RWPE1 (cell line): Measurements from ENCODE around the gene TSGA10.
A peak's percentile ranks its signal among the peaks of the same experiment; 100 is the strongest.
"Not testable (repeated sequence)": the region's sequence is repeated elsewhere in the genome, so short reads cannot be mapped to it uniquely, and the experiment has no call there.

Experiments
- CTCF ChIA-PET: fragments of 350-600 bp; sonication (Branson Sonifier 250); formaldehyde crosslinking; extraction: SDS; loops from one replicate; lab custom pipeline; 2021; lab: Yijun Ruan, JAX
- POLR2A ChIA-PET: fragments of 400-600 bp; formaldehyde crosslinking; extraction: SDS; loops from one replicate; lab custom pipeline; 2020; ENCODE audit warnings: antibody characterized with exemption; ENCODE audit not compliant: low non-redundant PET; lab: Yijun Ruan, JAX
- DNase-seq: peaks from one replicate; pipeline ENCODE4 v3.0.0; 2012; ENCODE audit warnings: low spot score
- H3K27ac ChIP-seq: fragments of 450-650 bp; 2 replicates; pipeline ENCODE4 v1.5.1; 2017
- TF ChIP-seq, protein P1 (sequence below): fragments of 450-650 bp; conservative IDR thresholded peaks from 2 replicates; pipeline ENCODE4 v1.5.1; 2017; ENCODE audit warnings: low read depth, mild to moderate bottlenecking

Gene TSGA10, protein sequence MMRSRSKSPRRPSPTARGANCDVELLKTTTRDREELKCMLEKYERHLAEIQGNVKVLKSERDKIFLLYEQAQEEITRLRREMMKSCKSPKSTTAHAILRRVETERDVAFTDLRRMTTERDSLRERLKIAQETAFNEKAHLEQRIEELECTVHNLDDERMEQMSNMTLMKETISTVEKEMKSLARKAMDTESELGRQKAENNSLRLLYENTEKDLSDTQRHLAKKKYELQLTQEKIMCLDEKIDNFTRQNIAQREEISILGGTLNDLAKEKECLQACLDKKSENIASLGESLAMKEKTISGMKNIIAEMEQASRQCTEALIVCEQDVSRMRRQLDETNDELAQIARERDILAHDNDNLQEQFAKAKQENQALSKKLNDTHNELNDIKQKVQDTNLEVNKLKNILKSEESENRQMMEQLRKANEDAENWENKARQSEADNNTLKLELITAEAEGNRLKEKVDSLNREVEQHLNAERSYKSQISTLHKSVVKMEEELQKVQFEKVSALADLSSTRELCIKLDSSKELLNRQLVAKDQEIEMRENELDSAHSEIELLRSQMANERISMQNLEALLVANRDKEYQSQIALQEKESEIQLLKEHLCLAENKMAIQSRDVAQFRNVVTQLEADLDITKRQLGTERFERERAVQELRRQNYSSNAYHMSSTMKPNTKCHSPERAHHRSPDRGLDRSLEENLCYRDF

DNA sequence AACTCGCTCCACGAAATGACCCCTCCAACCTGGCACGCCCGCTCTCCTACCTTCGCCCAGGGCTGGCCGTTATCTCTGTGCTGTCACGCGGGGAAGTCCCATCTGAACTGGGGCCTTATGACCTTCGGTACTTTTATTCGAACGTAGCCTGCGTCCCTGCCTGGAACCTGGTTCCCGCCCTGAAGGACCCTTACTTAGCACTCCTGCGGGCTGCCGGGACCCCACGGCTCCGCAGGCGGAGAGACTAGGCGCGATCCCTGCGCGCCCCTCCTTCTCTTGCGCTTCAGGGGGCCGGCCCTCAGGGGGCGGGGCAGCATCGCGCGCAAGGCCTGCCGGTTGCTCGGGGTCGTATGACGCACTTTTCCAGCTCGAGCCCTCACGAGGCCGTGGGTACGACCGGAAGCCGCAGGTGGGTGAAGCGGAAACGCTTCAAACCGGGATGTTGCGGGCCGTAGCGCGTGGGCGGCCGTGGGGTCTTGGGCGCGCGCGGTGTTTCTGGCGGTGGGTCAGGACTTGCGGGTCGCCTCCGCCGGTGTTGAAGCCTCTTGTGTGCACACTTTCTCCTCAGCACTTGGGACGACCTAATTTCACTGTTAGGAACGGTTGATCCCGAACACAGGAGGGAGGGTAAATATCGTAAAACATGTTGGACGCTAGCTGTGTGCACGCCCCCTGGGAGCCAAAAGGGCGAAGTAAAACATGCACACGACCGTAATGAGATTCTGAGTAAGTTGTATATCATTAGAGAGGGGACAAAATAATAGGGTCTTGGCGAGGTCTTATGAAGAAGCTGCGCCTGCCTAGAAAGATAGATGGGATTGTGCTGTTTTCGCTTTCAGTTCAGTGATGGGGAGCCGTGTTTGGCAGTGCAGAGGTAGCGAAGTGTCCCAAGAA, at the start of gene TSGA10, which contains the start of gene LIPT1:
TSGA10 (minus strand) TSS at position 300 of the 894 bp plus-strand sequence. CDS start 45,503 bp downstream, outside the sequence.
LIPT1 (plus strand) TSS at position 325 of the 894 bp plus-strand sequence. CDS start 6,991 bp downstream, outside the sequence.
- POLR2A ChIA-PET, result interaction anchor here (0.8 kb wide), 1 partner anchor 8 kb away, joined by 4 read pairs; no protein-coding TSS in a partner anchor
- peak; percentile 94 for DNase-seq
- H3K27ac ChIP-seq, result peak within 1 kb of the TSS; percentile 83
- TF ChIP-seq, protein P1, sequence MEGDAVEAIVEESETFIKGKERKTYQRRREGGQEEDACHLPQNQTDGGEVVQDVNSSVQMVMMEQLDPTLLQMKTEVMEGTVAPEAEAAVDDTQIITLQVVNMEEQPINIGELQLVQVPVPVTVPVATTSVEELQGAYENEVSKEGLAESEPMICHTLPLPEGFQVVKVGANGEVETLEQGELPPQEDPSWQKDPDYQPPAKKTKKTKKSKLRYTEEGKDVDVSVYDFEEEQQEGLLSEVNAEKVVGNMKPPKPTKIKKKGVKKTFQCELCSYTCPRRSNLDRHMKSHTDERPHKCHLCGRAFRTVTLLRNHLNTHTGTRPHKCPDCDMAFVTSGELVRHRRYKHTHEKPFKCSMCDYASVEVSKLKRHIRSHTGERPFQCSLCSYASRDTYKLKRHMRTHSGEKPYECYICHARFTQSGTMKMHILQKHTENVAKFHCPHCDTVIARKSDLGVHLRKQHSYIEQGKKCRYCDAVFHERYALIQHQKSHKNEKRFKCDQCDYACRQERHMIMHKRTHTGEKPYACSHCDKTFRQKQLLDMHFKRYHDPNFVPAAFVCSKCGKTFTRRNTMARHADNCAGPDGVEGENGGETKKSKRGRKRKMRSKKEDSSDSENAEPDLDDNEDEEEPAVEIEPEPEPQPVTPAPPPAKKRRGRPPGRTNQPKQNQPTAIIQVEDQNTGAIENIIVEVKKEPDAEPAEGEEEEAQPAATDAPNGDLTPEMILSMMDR, result no peak
- CTCF ChIA-PET, result interaction anchor here (0.6 to 2.6 kb wide), 5 partner anchors 14 to 219 kb away, joined by 3 to 11 read pairs (median 3); partner anchors contain the start of gene CRACDL

DNA sequence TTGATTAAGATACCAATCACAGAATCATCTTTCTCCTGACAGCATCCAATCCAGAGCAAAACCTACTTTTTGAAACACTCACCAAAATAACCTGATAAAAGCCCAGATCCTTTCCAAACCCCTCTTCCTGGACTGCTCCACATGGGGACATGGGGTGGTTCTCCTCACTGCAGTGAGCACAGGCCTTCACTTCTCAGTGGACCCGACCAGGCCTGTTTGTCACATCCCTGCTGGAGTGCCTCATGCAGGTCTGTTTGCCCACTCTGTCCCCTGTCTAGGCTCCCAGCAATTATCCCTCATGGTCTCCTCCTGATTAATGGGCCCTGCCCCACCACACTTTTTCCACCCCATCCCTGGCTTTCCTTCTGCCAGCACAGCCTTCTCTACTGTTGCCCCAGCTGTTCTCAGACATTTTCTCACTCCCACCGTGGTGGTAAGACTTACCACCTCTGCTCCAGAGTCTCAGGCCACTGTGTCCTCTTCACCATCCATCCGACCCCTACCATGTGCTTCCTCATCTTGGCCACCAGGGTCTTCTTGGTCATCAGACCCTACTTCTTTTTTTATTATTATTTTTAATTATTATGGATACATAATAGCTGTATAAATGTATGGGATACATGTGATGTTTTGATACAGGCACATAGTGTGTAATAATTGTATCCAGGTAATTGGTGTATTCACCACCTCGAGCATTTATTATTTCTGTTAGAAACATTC, 47.4 kb upstream of the TSGA10 start:
- no peak for DNase-seq
- CTCF ChIA-PET, result interaction anchor here (0.6 to 0.7 kb wide), 2 partner anchors 23 to 567 kb away, joined by 3 to 5 read pairs; no protein-coding TSS in a partner anchor
- POLR2A ChIA-PET, result no interaction called here
- TF ChIP-seq, protein P1, result no peak
- no peak overlapping the region for H3K27ac ChIP-seq

DNA sequence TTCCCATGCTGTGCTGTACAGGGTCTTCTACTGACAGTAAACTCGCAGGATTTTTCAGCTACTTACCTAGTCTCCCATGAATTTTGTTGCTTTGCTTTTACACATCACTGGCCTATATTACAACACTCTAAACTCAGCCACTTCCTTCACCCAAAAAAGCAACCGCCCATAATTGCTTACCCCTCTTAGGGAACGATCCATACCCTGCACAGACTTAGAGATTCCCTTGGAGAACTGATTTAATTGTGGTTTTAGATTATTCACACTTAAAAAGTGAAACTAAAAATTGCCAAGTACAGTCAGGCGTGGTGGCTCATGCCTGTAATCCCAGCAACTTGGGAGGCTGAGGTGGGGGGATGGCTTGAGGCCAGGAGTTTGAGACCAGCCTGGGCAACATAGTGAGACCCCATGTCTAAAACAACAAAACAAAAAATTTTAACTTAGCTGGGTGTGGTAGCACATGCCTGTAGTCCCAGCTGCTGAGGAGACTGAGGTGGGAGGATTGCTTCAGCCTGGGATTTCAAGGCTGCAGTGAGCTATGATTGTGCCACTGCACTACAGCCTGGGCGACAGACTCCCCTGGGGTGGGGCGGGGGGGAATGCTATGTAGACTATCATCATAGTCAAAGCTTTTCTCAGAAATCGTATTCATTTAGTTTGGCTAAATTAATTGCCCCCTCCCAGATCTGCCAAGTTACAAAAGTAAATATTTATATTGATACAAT, 45.5 kb upstream of the TSGA10 start:
- ChIA-PET CTCF (interaction anchor here (0.6 kb wide), 2 partner anchors 64 to 1053 kb away, joined by 3 to 4 read pairs; no protein-coding TSS in a partner anchor), POLR2A (no interaction called here)
- DNase-seq, result no peak
- no peak overlapping the region for H3K27ac ChIP-seq
- TF ChIP-seq, protein P1, result no peak

DNA sequence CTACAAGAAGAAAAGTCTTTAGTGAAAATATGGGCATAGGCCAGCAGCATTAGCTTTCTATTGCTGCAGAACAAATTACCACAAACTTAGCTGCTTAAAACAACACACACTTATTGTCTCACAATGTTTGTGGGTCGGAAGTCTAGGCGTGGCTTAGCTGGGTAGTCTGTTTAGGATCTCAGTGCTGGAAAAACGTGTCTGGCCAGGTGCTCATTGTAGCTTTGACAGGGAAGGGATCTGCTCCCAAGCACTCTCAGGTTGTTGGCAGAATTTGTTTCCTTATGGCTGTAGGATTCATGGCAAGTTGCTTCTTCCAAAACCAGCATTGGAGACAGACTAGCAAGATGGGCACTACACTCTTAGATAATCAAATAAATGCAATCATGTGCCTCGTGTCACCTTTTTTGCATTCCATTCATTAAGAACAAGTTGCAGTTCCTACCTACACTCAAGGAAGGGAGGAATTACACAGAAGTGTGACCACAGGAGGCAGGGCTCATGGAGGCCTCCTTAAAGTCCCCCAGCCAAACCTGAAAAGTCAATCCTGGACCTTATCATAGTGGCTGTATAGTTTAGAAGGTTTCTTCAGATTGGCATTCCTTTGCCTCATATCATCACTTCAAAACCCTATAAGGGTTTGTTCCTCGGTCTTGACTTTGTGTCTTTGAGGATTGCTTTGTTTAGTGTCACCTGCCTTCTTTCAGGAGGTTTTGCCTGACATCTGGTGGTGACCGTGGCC, 43.5 kb upstream of the TSGA10 start:
- H3K27ac ChIP-seq, result no peak overlapping the region
- TF ChIP-seq, protein P1, result no peak
- ChIA-PET POLR2A (no interaction called here), CTCF (no interaction called here)
- no peak for DNase-seq

DNA sequence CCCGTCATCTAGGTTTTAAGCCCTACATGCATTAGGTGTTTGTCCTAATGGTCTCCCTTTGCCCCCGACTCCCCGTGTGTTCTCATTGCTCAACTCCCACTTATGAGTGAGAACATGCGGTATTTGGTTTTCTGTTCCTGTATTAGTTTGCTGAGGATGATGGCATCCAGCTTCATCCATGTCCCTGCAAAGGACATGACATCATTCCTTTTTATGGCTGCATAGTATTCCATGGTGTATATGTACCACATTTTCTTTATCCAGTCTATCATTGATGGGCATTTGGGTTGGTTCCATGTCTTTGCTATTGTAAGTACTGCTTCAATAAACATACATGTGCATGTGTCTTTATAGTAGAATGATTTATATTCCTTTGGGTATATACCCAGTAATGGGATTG, 37.6 kb upstream of the TSGA10 start:
- DNase-seq, H3K27ac ChIP-seq, POLR2A ChIA-PET, CTCF ChIA-PET: not testable (repeated sequence)
